ENCODE results near the gene HOXA7. TPM values are rescaled to one million over a fixed set of nuclear protein-coding genes. Genes with fewer than 3 reads are reported as not detected.

The HOXA7 gene
- total RNA-seq, 2 donors from 2014 or later, result not detected

- peaks cover 100% of the 10 kb centered on the region for H3K27me3 Mint-ChIP-seq (ENCODE audit: insufficient read depth)
- 3 to 17% methylated on average over 12 to 37 of the region's 39 CpGs for WGBS, 2 experiments (ENCODE audit: insufficient coverage in 1 of 2, insufficient read length in 1 of 2)
- peak overlapping the region; percentile 46 for H3K4me3 Mint-ChIP-seq
- Histone ChIP-seq H3K36me3 (ENCODE audit: control insufficient read depth, insufficient read depth, low read length) (no peaks in the 10 kb centered on the region), H3K4me1 (ENCODE audit: control insufficient read depth, insufficient read depth, low read length) (peaks cover 6% of the 10 kb centered on the region), H3K27ac (ENCODE audit: low read depth, low read length) (no peak overlapping the region), H3K4me3 (ENCODE audit: low read length) (peak overlapping the region; percentile 77), H3K9ac (ENCODE audit: extremely low read depth, low read length, poor library complexity, severe bottlenecking) (no peak overlapping the region), H3K9me3 (ENCODE audit: control insufficient read depth, low read length) (no peaks in the 10 kb centered on the region), H3K27me3 (ENCODE audit: control insufficient read depth, insufficient read depth, low read length, poor library complexity, severe bottlenecking) (peaks cover 100% of the 10 kb centered on the region)
- no peaks in the 10 kb centered on the region for H3K36me3 Mint-ChIP-seq (ENCODE audit: low read depth)
- H3K27ac Mint-ChIP-seq, result no peak overlapping the region
- TF ChIP-seq, protein P1, sequence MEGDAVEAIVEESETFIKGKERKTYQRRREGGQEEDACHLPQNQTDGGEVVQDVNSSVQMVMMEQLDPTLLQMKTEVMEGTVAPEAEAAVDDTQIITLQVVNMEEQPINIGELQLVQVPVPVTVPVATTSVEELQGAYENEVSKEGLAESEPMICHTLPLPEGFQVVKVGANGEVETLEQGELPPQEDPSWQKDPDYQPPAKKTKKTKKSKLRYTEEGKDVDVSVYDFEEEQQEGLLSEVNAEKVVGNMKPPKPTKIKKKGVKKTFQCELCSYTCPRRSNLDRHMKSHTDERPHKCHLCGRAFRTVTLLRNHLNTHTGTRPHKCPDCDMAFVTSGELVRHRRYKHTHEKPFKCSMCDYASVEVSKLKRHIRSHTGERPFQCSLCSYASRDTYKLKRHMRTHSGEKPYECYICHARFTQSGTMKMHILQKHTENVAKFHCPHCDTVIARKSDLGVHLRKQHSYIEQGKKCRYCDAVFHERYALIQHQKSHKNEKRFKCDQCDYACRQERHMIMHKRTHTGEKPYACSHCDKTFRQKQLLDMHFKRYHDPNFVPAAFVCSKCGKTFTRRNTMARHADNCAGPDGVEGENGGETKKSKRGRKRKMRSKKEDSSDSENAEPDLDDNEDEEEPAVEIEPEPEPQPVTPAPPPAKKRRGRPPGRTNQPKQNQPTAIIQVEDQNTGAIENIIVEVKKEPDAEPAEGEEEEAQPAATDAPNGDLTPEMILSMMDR (conservative IDR thresholded peaks at IDR 0.05), result no peak
- H3K9me3 Mint-ChIP-seq, result peaks cover 4% of the 10 kb centered on the region
- DNase-seq, result peak; percentile 89
- peaks cover 19% of the 10 kb centered on the region for H3K4me1 Mint-ChIP-seq
Measured at GRCh38 chr7:27182861-27183681, 26.6 kb upstream of the HOXA7 start.

- H3K4me3 Mint-ChIP-seq, result no peak overlapping the region
Measured at GRCh38 chr7:27182285-27182841, 25.9 kb upstream of the HOXA7 start.

GRCh38 chr7:27181795-27182275, 25.4 kb upstream of the HOXA7 start:
- Histone ChIP-seq H3K36me3 (ENCODE audit: control insufficient read depth, insufficient read depth, low read length) (no peaks in the 10 kb centered on the region), H3K4me1 (ENCODE audit: control insufficient read depth, insufficient read depth, low read length) (peaks cover 6% of the 10 kb centered on the region), H3K9me3 (ENCODE audit: control insufficient read depth, low read length) (no peaks in the 10 kb centered on the region), H3K27me3 (ENCODE audit: control insufficient read depth, insufficient read depth, low read length, poor library complexity, severe bottlenecking) (peaks cover 100% of the 10 kb centered on the region), H3K4me3 (ENCODE audit: low read length) (no peak overlapping the region), H3K27ac (ENCODE audit: low read depth, low read length) (no peak overlapping the region), H3K9ac (ENCODE audit: extremely low read depth, low read length, poor library complexity, severe bottlenecking) (no peak overlapping the region)
- H3K27ac Mint-ChIP-seq, result no peak overlapping the region
- H3K36me3 Mint-ChIP-seq (ENCODE audit: low read depth), result no peaks in the 10 kb centered on the region
- H3K4me3 Mint-ChIP-seq, result no peak overlapping the region
- peaks cover 4% of the 10 kb centered on the region for H3K9me3 Mint-ChIP-seq
- H3K4me1 Mint-ChIP-seq, result peaks cover 19% of the 10 kb centered on the region
- TF ChIP-seq, protein P1 (conservative IDR thresholded peaks at IDR 0.05), result no peak
- DNase-seq, result peak; percentile 35
- 40 to 47% methylated on average over 2 to 4 of the region's 4 CpGs for WGBS, 2 experiments (ENCODE audit: insufficient coverage in 1 of 2, insufficient read length in 1 of 2)
- H3K27me3 Mint-ChIP-seq (ENCODE audit: insufficient read depth), result peaks cover 100% of the 10 kb centered on the region

More at GRCh38 chr7:27182285-27182841, 25.9 kb upstream of the HOXA7 start:
- no peaks in the 10 kb centered on the region for H3K9me3 ChIP-seq (ENCODE audit: control insufficient read depth, low read length)
- peaks cover 6% of the 10 kb centered on the region for H3K4me1 ChIP-seq (ENCODE audit: control insufficient read depth, insufficient read depth, low read length)
- H3K27ac ChIP-seq (ENCODE audit: low read depth, low read length), result no peak overlapping the region
- WGBS, 2 experiments (ENCODE audit: insufficient coverage in 1 of 2, insufficient read length in 1 of 2), result 29 to 33% methylated on average over 1 to 4 of the region's 4 CpGs
- Mint-ChIP-seq H3K27ac (no peak overlapping the region), H3K4me1 (peaks cover 19% of the 10 kb centered on the region), H3K27me3 (ENCODE audit: insufficient read depth) (peaks cover 100% of the 10 kb centered on the region), H3K36me3 (ENCODE audit: low read depth) (no peaks in the 10 kb centered on the region), H3K9me3 (peaks cover 4% of the 10 kb centered on the region)
- peaks cover 100% of the 10 kb centered on the region for H3K27me3 ChIP-seq (ENCODE audit: control insufficient read depth, insufficient read depth, low read length, poor library complexity, severe bottlenecking)
- no peak overlapping the region for H3K9ac ChIP-seq (ENCODE audit: extremely low read depth, low read length, poor library complexity, severe bottlenecking)
- DNase-seq, result no peak
- TF ChIP-seq, protein P1 (conservative IDR thresholded peaks at IDR 0.05), result no peak
- no peaks in the 10 kb centered on the region for H3K36me3 ChIP-seq (ENCODE audit: control insufficient read depth, insufficient read depth, low read length)
- no peak overlapping the region for H3K4me3 ChIP-seq (ENCODE audit: low read length)

Data from endodermal cell (in vitro differentiated cells).